Astrocyte of the spinal cord (primary cell): ENCODE measurements around the gene EIF4E1B.
A peak's percentile ranks its signal among the peaks of the same experiment; 100 is the strongest.

ENCODE experiments used
- DNase-seq: peaks from one replicate; pipeline ENCODE4 v3.0.0; 2011; ENCODE audit warnings: low read depth, low spot score
- H3K4me3 ChIP-seq: 2 replicates; pipeline ENCODE4 v1.5.1; 2011; ENCODE audit warnings: low read depth, mild to moderate bottlenecking, low read length, moderate library complexity
- CTCF ChIP-seq: IDR thresholded peaks from 2 replicates; pipeline ENCODE4 v1.5.1; 2012; ENCODE audit warnings: low read depth, mild to moderate bottlenecking, low read length, inconsistent platforms
- in situ Hi-C: cut with HindIII; loops from 2 replicates; pipeline ENCODE4 v1.10.0; 2017; ENCODE audit warnings: low sequenced_read_pairs

EIF4E1B gene

GRCh38 chr5:176648474-176649194, 18.2 kb downstream of the EIF4E1B start:
- in situ Hi-C loops: no loop called here
- no peak for TF ChIP-seq CTCF
- DNase-seq: no peak
- peak overlapping the region; percentile 76 for H3K4me3 ChIP-seq

GRCh38 chr5:176650354-176650884, 19.9 kb downstream of the EIF4E1B start:
- no peak for DNase-seq
- TF ChIP-seq CTCF: no peak
- in situ Hi-C loops: no loop called here
- H3K4me3 ChIP-seq: no peak overlapping the region

GRCh38 chr5:176651472-176651980, 21.1 kb downstream of the EIF4E1B start:
- no peak for TF ChIP-seq CTCF
- in situ Hi-C loops: no loop called here

GRCh38 chr5:176652136-176652535, 21.7 kb downstream of the EIF4E1B start:
- no peak for DNase-seq
- TF ChIP-seq CTCF: no peak
- in situ Hi-C loops: no loop called here
- H3K4me3 ChIP-seq: no peak overlapping the region

More at GRCh38 chr5:176651472-176651980, 21.1 kb downstream of the EIF4E1B start:
- no peak for DNase-seq
- H3K4me3 ChIP-seq: no peak overlapping the region

GRCh38 chr5:176653401-176654385, 23.2 kb downstream of the EIF4E1B start:
- DNase-seq: no peak
- no peak overlapping the region for H3K4me3 ChIP-seq
- TF ChIP-seq CTCF: no peak
- in situ Hi-C loops: no loop called here

- in situ Hi-C loops: no loop called here
- no peak overlapping the region for H3K4me3 ChIP-seq
- no peak for DNase-seq
- TF ChIP-seq CTCF: no peak
Measured at GRCh38 chr5:176654856-176655255, 24.4 kb downstream of the EIF4E1B start.
